ENCODE data around the gene MUC4. TPM values are rescaled to one million over a fixed set of nuclear protein-coding genes. Genes with fewer than 3 reads are reported as not detected.
"Not testable (repeated sequence)": the region's sequence is repeated elsewhere in the genome, so short reads cannot be mapped to it uniquely, and the experiment has no call there.

MUC4 gene
- polyA plus RNA-seq, 1 experiment: not detected

DNA sequence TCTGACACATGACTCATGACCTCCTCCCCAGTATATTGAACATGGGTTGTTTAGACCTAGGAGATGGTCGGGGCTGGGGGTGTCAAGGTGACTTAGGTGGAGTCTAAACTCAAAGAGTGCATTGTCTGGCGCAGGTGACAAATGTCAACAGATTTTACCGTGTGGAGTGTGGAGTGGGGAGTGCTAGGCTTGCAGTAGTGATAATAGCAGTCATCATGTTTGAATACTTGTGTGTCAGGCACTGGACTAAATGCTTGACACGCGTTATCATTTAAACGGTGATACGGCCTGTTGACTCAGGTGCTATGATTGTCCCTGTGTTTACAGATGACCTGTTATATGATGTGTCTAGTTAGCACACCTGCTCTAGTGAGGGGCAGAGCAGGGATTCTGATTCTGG, 60.2 kb downstream of the MUC4 start:
- DNase-seq (ENCODE audit: low read depth, low spot score): no peak
- no peak for TF ChIP-seq CTCF (IDR thresholded peaks at IDR 0.05; ENCODE audit: low read depth, low read length)
- Histone ChIP-seq H3K27me3 (ENCODE audit: control insufficient read depth, insufficient read depth, low read length) (peaks cover 24% of the 10 kb centered on the region), H3K4me3 (ENCODE audit: low read depth, low read length) (no peak overlapping the region), H3K9me3 (ENCODE audit: control insufficient read depth, insufficient read depth, low read length) (peaks cover 6% of the 10 kb centered on the region; the same call in 1 of the 2 replicates), H3K27ac (ENCODE audit: low read depth, low read length) (no peak overlapping the region)
- ChIA-PET CTCF (no interaction called here), POLR2A (no interaction called here)

- TF ChIP-seq CTCF (IDR thresholded peaks at IDR 0.05; ENCODE audit: low read depth, low read length): no peak
- H3K4me3 ChIP-seq (ENCODE audit: low read depth, low read length): no peak overlapping the region
- peaks cover 6% of the 10 kb centered on the region; the same call in 1 of the 2 replicates for H3K9me3 ChIP-seq (ENCODE audit: control insufficient read depth, insufficient read depth, low read length)
- peaks cover 22% of the 10 kb centered on the region for H3K27me3 ChIP-seq (ENCODE audit: control insufficient read depth, insufficient read depth, low read length)
- CTCF ChIA-PET: no interaction called here
- H3K27ac ChIP-seq (ENCODE audit: low read depth, low read length): no peak overlapping the region
- no peak for DNase-seq (ENCODE audit: low read depth, low spot score)
- POLR2A ChIA-PET: no interaction called here
Measured at GRCh38 chr3:195750797-195751520, 60.8 kb downstream of the MUC4 start.

- POLR2A ChIA-PET; H3K9me3 ChIP-seq (ENCODE audit: control insufficient read depth, insufficient read depth, low read length); DNase-seq (ENCODE audit: low read depth, low spot score); CTCF ChIA-PET; H3K4me3 ChIP-seq (ENCODE audit: low read depth, low read length); H3K27ac ChIP-seq (ENCODE audit: low read depth, low read length): not testable (repeated sequence)
- peaks cover 17% of the 10 kb centered on the region for H3K27me3 ChIP-seq (ENCODE audit: control insufficient read depth, insufficient read depth, low read length)
Measured at GRCh38 chr3:195749101-195749500, 62.6 kb downstream of the MUC4 start.

GRCh38 chr3:195748661-195749060, 63.1 kb downstream of the MUC4 start:
- H3K4me3 ChIP-seq (ENCODE audit: low read depth, low read length): no peak overlapping the region
- ChIA-PET POLR2A (no interaction called here), CTCF (no interaction called here)
- no peak for TF ChIP-seq CTCF (IDR thresholded peaks at IDR 0.05; ENCODE audit: low read depth, low read length)
- DNase-seq (ENCODE audit: low read depth, low spot score): no peak
- H3K27ac ChIP-seq (ENCODE audit: low read depth, low read length): no peak overlapping the region
- peaks cover 17% of the 10 kb centered on the region for H3K27me3 ChIP-seq (ENCODE audit: control insufficient read depth, insufficient read depth, low read length)
- peaks cover 6% of the 10 kb centered on the region; the same call in 1 of the 2 replicates for H3K9me3 ChIP-seq (ENCODE audit: control insufficient read depth, insufficient read depth, low read length)

DNA sequence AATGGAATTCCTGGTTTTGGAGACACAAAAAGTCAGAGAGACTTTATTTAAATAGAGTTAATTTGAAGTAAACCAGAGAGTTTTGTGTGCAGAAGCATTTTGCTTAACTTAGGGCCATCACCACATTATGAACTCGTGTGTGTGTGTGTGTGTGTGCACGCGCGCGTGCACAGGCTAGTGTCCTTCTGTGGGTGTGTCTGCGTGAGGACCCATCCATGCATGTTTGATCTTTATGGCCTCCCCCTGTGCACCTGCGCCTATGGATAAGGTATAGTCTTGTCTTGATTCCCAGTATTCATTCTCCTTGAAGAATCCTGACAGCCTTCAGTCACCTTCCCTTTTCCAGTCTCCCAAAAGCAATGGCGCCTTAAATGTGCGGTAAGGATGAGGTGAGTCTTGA, 65.0 kb downstream of the MUC4 start:
- no peak for TF ChIP-seq CTCF (IDR thresholded peaks at IDR 0.05; ENCODE audit: low read depth, low read length)
- no peak overlapping the region for H3K27ac ChIP-seq (ENCODE audit: low read depth, low read length)
- ChIA-PET POLR2A (no interaction called here), CTCF (no interaction called here)
- peaks cover 6% of the 10 kb centered on the region; the same call in 1 of the 2 replicates for H3K9me3 ChIP-seq (ENCODE audit: control insufficient read depth, insufficient read depth, low read length)
- peaks cover 19% of the 10 kb centered on the region for H3K27me3 ChIP-seq (ENCODE audit: control insufficient read depth, insufficient read depth, low read length)
- H3K4me3 ChIP-seq (ENCODE audit: low read depth, low read length): no peak overlapping the region
- DNase-seq (ENCODE audit: low read depth, low spot score): no peak
